ENCODE data around the gene PPT1. TPM values are rescaled to one million over a fixed set of nuclear protein-coding genes. Genes with fewer than 3 reads are reported as not detected.
A peak's percentile ranks its signal among the peaks of the same experiment; 100 is the strongest.

Gene PPT1
- 34.7 TPM for polyA plus RNA-seq (2012; ENCODE audit: insufficient read depth, insufficient read length, low read depth)

DNA sequence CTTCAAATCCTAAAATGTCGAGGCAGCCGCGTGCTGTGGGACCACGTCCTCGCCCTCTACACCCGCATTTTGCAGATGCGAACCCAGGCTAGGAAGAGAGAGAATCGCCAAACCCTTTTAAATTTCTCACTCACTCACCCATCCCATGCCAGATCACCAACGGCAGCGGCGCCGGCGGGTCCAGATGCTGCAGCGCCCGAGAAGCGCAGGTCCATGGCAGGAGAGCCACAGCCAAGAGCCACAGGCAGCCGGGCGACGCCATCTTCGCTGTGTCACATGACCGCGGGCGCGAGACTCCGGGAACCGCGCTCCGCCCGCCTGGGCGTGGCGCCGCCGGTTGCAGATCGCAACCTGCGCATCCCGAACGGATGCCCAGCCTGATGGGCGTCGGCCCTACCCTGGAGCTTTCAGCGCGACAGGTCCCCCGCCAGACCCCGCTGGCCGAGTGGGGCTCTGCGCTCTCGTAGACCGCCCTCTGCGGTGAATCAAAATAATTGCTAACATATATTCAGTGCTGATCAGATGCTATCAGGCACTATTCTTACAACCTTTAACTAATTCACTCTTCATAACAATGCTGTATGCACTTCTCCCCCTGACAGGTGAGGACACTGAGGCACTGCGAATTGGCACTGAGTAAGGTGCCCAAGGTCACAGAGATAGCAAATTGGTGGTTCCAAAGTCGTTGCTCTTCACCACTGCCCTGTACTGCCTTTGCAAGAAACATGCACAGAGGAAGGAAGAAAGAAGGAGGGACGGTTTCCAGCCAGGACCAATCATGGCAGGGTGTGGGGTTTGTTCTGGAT is at the start of gene PPT1:
Gene PPT1, minus strand, starts transcription at position 276 of the 806 bp plus-strand sequence. Its CDS starts 14 bp downstream, at position 262.
- Histone ChIP-seq H3K4me3 (ENCODE audit: low read depth, low read length) (peak within 1 kb of the TSS; percentile 67), H3K27me3 (no peaks in the 10 kb centered on the region), H3K36me3 (no peaks in the 10 kb centered on the region), H3K4me1 (no peaks in the 10 kb centered on the region; the same call in 1 of the 2 replicates), H3K9me3 (no peaks in the 10 kb centered on the region)
- TF ChIP-seq, protein P1, sequence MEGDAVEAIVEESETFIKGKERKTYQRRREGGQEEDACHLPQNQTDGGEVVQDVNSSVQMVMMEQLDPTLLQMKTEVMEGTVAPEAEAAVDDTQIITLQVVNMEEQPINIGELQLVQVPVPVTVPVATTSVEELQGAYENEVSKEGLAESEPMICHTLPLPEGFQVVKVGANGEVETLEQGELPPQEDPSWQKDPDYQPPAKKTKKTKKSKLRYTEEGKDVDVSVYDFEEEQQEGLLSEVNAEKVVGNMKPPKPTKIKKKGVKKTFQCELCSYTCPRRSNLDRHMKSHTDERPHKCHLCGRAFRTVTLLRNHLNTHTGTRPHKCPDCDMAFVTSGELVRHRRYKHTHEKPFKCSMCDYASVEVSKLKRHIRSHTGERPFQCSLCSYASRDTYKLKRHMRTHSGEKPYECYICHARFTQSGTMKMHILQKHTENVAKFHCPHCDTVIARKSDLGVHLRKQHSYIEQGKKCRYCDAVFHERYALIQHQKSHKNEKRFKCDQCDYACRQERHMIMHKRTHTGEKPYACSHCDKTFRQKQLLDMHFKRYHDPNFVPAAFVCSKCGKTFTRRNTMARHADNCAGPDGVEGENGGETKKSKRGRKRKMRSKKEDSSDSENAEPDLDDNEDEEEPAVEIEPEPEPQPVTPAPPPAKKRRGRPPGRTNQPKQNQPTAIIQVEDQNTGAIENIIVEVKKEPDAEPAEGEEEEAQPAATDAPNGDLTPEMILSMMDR (IDR thresholded peaks at IDR 0.05; ENCODE audit: low read depth, low read length) = no peak
- DNase-seq = peak; percentile 80

DNA sequence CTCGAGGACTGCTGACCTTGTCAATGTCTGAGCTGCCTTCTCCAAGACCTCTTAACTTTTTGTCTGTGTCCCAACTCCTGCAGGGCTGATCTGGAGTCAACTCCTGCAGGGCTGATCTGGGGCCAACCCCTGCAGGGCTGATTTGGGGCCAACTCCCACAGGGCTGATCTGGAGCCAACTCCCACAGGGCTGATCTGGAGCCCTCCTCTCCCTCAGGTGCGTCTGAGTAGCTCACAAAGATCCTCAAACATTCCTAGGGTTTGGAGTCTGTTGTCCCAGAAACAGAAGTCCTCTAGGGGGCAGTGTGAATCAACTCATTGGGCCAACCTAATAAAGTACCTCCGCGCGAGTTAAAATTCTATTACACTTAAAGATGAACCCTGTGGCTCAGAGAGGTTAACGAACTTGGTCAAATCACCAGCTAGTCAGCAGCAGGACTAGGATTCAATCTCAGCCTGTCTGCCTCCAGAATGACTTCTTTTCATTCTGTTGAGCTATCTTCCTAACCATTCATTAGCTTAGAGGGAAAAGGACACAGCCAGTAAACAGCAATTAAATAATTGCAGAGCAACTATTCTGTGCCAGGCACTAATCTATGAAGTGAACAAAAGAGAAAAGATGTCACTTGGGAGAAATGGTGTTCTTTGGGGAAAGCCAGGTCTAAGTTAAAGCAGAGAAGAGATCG is 47.0 kb upstream of the PPT1 start:
- DNase-seq = peak; percentile 56
- Histone ChIP-seq H3K36me3 (no peaks in the 10 kb centered on the region), H3K9me3 (no peaks in the 10 kb centered on the region), H3K27me3 (peaks cover 8% of the 10 kb centered on the region; the same call in 1 of the 2 replicates), H3K4me3 (ENCODE audit: low read depth, low read length) (no peak overlapping the region), H3K4me1 (no peaks in the 10 kb centered on the region)
- TF ChIP-seq, protein P1 (IDR thresholded peaks at IDR 0.05; ENCODE audit: low read depth, low read length) = peak; percentile 71

DNA sequence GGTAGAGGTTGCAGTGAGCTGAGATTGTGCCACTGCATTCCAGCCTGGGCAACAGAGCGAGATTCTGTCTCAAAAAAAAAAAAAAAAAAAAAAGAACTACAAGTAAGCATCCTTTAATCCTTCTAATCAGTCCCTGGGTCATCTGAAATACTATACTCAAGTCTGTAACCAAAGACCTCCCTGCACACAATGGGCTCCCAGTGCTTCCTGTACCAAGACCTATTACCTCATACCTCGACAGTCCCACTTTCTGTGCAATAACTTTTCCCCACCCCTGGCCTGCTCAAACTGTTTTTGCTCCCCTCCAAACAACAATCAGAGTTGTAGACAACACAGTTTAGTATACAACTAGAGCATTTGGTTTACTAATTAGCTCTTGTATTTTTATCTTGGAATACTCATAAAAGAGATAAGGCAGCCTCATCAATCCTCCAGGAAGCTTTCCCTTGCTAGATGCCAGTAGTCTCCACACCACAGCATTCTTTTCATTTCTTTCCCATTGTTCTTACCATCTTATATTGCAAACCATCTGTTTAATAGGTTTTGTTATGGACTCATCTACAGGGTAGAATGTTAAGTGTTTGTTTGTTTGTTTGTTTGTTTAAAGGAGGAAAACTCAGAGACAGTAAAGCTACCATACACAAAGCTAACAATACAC is 45.0 kb upstream of the PPT1 start:
- DNase-seq = no peak
- TF ChIP-seq, protein P1 (IDR thresholded peaks at IDR 0.05; ENCODE audit: low read depth, low read length) = no peak
- H3K4me1 ChIP-seq = no peaks in the 10 kb centered on the region
- H3K36me3 ChIP-seq = no peaks in the 10 kb centered on the region
- H3K4me3 ChIP-seq (ENCODE audit: low read depth, low read length) = no peak overlapping the region
- H3K9me3 ChIP-seq = no peaks in the 10 kb centered on the region
- peaks cover 8% of the 10 kb centered on the region; the same call in 1 of the 2 replicates for H3K27me3 ChIP-seq

DNA sequence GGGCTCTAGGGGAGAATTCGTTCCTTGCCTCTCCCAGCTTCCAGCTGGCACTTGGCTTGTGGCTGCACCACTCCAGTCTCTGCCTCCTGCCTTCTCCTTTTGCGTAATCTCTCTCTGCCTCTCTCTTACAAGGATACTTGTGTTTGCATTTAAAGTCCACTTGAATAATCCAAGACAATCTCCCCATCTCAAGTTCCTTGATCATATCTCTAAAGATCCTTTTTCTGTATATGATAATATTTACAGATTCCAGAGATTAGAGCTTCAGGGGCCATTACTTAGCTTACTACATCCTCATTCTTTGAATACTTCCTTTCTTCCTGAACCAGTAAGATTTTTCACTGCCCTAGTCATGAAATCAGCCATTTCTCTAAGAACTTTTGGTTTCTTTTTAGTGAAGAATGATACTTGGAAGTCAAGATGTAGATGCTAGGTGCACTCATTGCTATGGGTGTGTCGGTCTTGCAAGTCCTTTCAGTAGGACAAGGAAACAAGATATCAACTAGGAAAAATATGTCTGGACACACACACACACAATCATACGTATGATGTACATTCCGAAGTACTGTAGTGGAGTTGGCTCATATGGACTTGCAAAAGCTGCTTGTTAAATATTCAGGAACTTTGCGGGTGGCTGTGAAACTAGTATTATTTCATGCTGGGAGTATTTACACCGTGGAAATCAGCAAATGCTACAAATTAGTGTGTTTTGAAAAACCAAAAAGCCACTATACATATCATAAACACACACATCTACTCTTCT is 43.3 kb upstream of the PPT1 start:
- H3K9me3 ChIP-seq = no peaks in the 10 kb centered on the region

DNA sequence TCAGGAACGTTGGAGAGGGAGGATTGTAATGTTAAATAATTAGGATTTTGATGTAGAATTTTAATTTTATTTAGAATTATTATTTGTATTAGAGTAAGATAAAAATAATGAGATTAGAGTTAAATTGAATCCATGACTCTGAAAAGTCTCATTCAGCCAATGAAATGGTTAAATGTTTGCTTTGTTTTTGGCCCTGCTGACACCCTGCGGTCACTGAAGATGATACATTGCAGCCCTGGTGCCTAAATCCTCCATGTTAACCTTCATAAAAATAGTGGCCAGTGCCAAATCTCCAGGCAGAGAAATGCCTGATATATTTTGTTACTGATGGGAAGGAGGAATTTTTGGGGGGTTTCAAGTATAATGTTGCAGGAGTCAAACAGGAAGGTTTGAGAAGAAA is 36.8 kb upstream of the PPT1 start:
- Histone ChIP-seq H3K36me3 (no peaks in the 10 kb centered on the region), H3K4me3 (ENCODE audit: low read depth, low read length) (no peak overlapping the region), H3K27me3 (no peaks in the 10 kb centered on the region), H3K9me3 (no peaks in the 10 kb centered on the region), H3K4me1 (no peaks in the 10 kb centered on the region)
- TF ChIP-seq, protein P1 (IDR thresholded peaks at IDR 0.05; ENCODE audit: low read depth, low read length) = no peak
- DNase-seq = no peak

More for the DNA sequence above, 43.3 kb upstream of the PPT1 start:
- TF ChIP-seq, protein P1 (IDR thresholded peaks at IDR 0.05; ENCODE audit: low read depth, low read length) = no peak
- peaks cover 7% of the 10 kb centered on the region; the same call in 1 of the 2 replicates for H3K27me3 ChIP-seq
- no peak overlapping the region for H3K4me3 ChIP-seq (ENCODE audit: low read depth, low read length)
- H3K36me3 ChIP-seq = no peaks in the 10 kb centered on the region
- DNase-seq = no peak
- no peaks in the 10 kb centered on the region for H3K4me1 ChIP-seq
